ENCODE data around the gene KRT36.

KRT36 gene

GRCh38 chr17:41489531-41489930, at the start of gene KRT36:
Gene KRT36, minus strand, starts transcription at chr17:41489910. Its CDS starts 46 bp downstream, at chr17:41489864.
- no peaks in the 10 kb centered on the region for H3K36me3 Mint-ChIP-seq (ENCODE audit: low read depth)

DNA sequence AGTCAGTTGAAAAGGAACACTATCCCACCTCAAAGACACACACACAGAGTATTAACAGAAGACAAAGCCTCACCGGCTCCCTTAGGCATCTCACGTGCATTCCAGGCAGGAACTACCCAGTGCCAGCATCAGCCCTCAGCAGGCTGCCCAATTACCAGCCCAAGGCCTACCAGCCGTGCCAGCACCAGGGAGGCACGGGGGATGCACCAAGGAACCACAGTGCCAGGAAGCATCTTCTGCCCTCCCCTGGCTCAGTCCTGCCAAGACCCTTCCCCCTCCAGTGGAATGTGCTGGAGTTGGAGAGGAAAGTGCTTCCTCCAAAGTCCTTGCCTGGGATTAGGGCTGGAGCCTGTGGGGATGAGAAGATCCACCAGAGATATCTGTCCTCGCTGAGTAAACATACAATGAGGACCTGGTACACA, 49.4 kb upstream of the KRT36 start:
- DNase-seq (ENCODE audit: low spot score): no peak
- no peak overlapping the region for H3K27ac Mint-ChIP-seq
- H3K4me3 Mint-ChIP-seq: no peak overlapping the region
- H3K27me3 Mint-ChIP-seq (ENCODE audit: low read depth): peaks cover 10% of the 10 kb centered on the region
- no peaks in the 10 kb centered on the region for H3K4me1 Mint-ChIP-seq (ENCODE audit: low read depth)
- H3K9me3 Mint-ChIP-seq: no peaks in the 10 kb centered on the region
- no peaks in the 10 kb centered on the region for H3K36me3 Mint-ChIP-seq (ENCODE audit: low read depth)

More at GRCh38 chr17:41489531-41489930, at the start of gene KRT36:
- H3K4me3 Mint-ChIP-seq: no peak within 1 kb of the TSS
- H3K27me3 Mint-ChIP-seq (ENCODE audit: low read depth): no peaks in the 10 kb centered on the region
- no peak within 1 kb of the TSS for H3K27ac Mint-ChIP-seq
- H3K9me3 Mint-ChIP-seq: no peaks in the 10 kb centered on the region
- no peaks in the 10 kb centered on the region for H3K4me1 Mint-ChIP-seq (ENCODE audit: low read depth)
- no peak for DNase-seq (ENCODE audit: low spot score)

DNA sequence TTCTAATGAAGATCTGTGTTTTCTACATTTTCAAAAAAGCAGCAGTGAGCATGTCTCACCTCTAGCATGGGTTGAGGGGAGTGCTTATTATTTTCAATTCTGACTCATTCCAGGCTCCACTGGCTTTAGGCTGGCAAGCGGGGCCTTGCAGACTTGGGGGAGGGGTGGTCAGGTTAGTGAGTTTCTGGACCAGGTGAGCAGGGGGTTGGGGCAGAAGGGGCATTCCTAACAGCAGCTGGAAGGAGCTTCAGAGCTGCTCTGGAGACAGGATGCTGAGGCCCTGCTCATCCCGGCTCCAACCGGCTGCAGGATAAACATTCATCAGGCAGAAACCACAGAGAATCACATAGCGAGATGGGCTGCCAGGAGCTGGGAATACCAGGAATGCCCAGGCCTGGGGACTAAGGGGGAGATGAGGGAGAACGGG, 48.9 kb upstream of the KRT36 start:
- no peak overlapping the region for H3K4me3 Mint-ChIP-seq
- DNase-seq (ENCODE audit: low spot score): no peak
- no peaks in the 10 kb centered on the region for H3K4me1 Mint-ChIP-seq (ENCODE audit: low read depth)
- H3K27ac Mint-ChIP-seq: no peak overlapping the region
- H3K9me3 Mint-ChIP-seq: no peaks in the 10 kb centered on the region
- no peaks in the 10 kb centered on the region for H3K36me3 Mint-ChIP-seq (ENCODE audit: low read depth)
- peaks cover 11% of the 10 kb centered on the region for H3K27me3 Mint-ChIP-seq (ENCODE audit: low read depth)

- Mint-ChIP-seq H3K4me1 (ENCODE audit: low read depth) (no peaks in the 10 kb centered on the region), H3K4me3 (no peak overlapping the region), H3K9me3 (no peaks in the 10 kb centered on the region), H3K36me3 (ENCODE audit: low read depth) (no peaks in the 10 kb centered on the region), H3K27ac (no peak overlapping the region), H3K27me3 (ENCODE audit: low read depth) (peaks cover 12% of the 10 kb centered on the region)
- no peak for DNase-seq (ENCODE audit: low spot score)
Observed at GRCh38 chr17:41537990-41538389, 48.3 kb upstream of the KRT36 start.

DNA sequence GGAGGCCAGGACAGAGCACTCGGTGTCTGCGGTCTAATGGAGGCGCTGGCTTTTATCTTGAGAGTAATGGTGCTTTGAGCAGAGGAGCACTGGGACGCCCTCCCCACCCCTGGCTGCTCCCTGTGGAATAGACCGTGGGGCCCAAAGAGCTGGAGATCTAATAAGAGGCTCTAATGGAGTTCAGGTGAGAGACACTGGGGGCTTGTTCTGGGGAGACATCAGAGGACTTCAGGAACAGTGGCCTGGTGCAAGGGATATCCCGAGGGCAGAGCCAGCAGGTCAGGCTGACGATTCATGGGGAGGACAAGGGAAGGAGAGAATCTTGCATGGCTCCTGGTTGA, 47.9 kb upstream of the KRT36 start:
- DNase-seq (ENCODE audit: low spot score): no peak
- Mint-ChIP-seq H3K4me3 (no peak overlapping the region), H3K4me1 (ENCODE audit: low read depth) (no peaks in the 10 kb centered on the region), H3K27me3 (ENCODE audit: low read depth) (peaks cover 14% of the 10 kb centered on the region), H3K9me3 (no peaks in the 10 kb centered on the region), H3K27ac (no peak overlapping the region), H3K36me3 (ENCODE audit: low read depth) (no peaks in the 10 kb centered on the region)

GRCh38 chr17:41536741-41537613, 47.3 kb upstream of the KRT36 start:
- H3K36me3 Mint-ChIP-seq (ENCODE audit: low read depth): no peaks in the 10 kb centered on the region
- peaks cover 20% of the 10 kb centered on the region for H3K27me3 Mint-ChIP-seq (ENCODE audit: low read depth)
- no peak for DNase-seq (ENCODE audit: low spot score)
- no peaks in the 10 kb centered on the region for H3K9me3 Mint-ChIP-seq
- no peak overlapping the region for H3K4me3 Mint-ChIP-seq
- no peaks in the 10 kb centered on the region for H3K4me1 Mint-ChIP-seq (ENCODE audit: low read depth)
- H3K27ac Mint-ChIP-seq: no peak overlapping the region

- H3K4me1 Mint-ChIP-seq (ENCODE audit: low read depth): no peaks in the 10 kb centered on the region
- no peaks in the 10 kb centered on the region for H3K9me3 Mint-ChIP-seq
- H3K36me3 Mint-ChIP-seq (ENCODE audit: low read depth): no peaks in the 10 kb centered on the region
- no peak overlapping the region for H3K4me3 Mint-ChIP-seq
- no peak overlapping the region for H3K27ac Mint-ChIP-seq
- no peak for DNase-seq (ENCODE audit: low spot score)
- H3K27me3 Mint-ChIP-seq (ENCODE audit: low read depth): peaks cover 28% of the 10 kb centered on the region
Observed at GRCh38 chr17:41535764-41536481, 46.2 kb upstream of the KRT36 start.

- no peaks in the 10 kb centered on the region for H3K4me1 Mint-ChIP-seq (ENCODE audit: low read depth)
- H3K9me3 Mint-ChIP-seq: no peaks in the 10 kb centered on the region
- no peak overlapping the region for H3K4me3 Mint-ChIP-seq
- H3K27ac Mint-ChIP-seq: no peak overlapping the region
- H3K36me3 Mint-ChIP-seq (ENCODE audit: low read depth): no peaks in the 10 kb centered on the region
- peaks cover 32% of the 10 kb centered on the region for H3K27me3 Mint-ChIP-seq (ENCODE audit: low read depth)
- no peak for DNase-seq (ENCODE audit: low spot score)
Observed at GRCh38 chr17:41534899-41535546, 45.3 kb upstream of the KRT36 start.

GRCh38 chr17:41533613-41534012, 43.9 kb upstream of the KRT36 start:
- Mint-ChIP-seq H3K27ac (no peak overlapping the region), H3K4me3 (no peak overlapping the region), H3K36me3 (ENCODE audit: low read depth) (no peaks in the 10 kb centered on the region), H3K4me1 (ENCODE audit: low read depth) (no peaks in the 10 kb centered on the region), H3K27me3 (ENCODE audit: low read depth) (peaks cover 46% of the 10 kb centered on the region), H3K9me3 (no peaks in the 10 kb centered on the region)
- DNase-seq (ENCODE audit: low spot score): no peak

DNA sequence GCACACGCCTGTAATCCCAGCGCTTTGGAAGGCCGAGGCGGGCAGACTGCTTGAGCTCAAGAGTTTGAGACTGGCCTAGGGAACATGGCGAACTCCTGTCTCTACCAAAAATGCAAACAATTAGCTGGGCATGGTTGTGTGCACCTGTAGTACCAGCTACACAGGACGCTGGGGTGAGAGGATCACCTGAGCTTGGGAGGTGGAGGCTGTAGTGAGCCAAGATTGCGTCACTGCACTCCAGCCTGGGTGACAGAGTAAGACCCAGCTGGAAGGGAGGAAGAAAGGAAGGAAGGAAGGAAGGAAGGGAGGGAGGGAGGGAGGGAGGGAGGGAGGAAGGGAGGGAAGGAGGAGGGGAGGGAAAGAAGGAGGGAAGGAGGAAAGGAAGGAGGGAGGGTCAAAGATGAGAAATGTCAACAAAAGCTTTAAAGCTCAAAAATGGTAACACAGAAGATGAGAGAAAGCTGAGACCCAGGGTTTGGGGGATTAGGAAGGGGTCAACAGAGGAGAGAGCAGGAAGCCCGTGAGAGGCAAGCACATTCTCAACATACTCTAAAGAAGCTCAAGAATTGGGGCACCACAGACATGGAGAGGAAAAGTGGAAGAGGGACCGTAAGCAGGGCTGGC, 43.3 kb upstream of the KRT36 start:
- DNase-seq (ENCODE audit: low spot score): no peak
- no peaks in the 10 kb centered on the region for H3K9me3 Mint-ChIP-seq
- H3K27ac Mint-ChIP-seq: no peak overlapping the region
- H3K27me3 Mint-ChIP-seq (ENCODE audit: low read depth): peaks cover 52% of the 10 kb centered on the region
- H3K36me3 Mint-ChIP-seq (ENCODE audit: low read depth): no peaks in the 10 kb centered on the region
- no peaks in the 10 kb centered on the region for H3K4me1 Mint-ChIP-seq (ENCODE audit: low read depth)
- no peak overlapping the region for H3K4me3 Mint-ChIP-seq

DNA sequence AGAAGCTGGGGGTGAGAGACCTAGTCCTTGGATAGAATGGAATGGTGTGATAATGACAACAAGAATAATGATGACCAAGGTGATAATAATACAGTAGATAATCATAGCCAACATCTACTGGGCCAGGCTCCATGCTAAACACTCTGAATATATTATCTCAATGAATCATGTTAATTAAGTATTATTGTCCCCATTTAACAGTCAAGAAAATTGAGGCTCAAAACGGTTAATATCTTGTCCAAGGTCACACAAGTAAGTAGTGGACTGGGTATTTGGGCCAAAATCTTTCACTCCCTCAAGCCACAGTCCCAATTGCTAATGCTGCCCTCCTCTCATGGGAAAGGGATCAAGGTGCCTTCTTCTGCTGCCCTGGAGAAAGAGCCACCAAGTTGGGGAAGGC, 42.3 kb upstream of the KRT36 start:
- Mint-ChIP-seq H3K27ac (no peak overlapping the region), H3K4me3 (no peak overlapping the region), H3K9me3 (no peaks in the 10 kb centered on the region), H3K27me3 (ENCODE audit: low read depth) (peaks cover 56% of the 10 kb centered on the region), H3K4me1 (ENCODE audit: low read depth) (no peaks in the 10 kb centered on the region), H3K36me3 (ENCODE audit: low read depth) (no peaks in the 10 kb centered on the region)
- no peak for DNase-seq (ENCODE audit: low spot score)

DNA sequence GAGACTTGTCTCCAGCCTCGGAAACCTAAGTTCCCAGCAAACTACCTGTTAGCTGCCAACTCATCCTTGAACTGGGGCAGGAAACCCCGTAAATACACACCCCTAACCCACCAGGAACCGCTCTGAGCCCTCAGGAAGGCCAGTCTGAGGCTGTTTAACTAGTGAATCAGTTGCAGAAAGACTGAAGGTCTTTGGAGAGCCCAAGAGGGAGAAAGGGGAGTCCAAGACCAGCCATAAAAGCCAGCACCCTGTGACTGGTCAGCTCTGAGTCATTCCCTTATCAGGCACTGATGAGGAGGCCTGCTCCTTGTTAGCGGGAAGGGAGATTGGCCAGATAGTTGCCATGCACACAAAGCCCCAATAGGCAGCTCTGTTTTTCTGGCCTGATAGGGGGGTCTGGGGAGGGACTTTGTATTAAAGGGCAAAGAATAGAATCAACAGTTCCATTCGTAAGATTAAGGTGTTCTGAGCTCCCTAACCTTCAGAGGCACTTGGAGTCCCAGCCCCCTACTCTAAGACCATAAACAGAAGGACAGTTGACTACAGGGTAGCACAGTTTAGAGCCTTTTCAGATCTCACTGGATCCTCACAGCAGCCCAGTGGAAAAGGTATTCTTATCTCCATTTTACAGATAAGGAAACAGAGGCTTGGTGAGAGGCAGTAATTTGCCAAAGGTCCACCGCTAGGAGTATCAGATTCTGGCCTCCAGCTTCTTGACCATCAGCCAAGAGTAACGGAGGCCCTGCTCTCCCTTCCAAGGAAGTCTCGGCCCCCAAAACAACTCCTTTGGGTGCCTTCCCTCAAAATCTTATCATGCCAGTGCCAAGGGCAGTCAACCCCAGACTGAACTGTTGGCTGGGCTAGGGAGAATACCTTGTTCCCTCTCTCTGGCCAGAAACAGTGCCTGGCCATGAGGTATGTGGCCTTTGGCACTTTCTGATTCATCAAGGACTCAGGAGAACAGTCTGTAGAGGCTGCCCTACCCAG, 40.6 kb upstream of the KRT36 start:
- H3K4me3 Mint-ChIP-seq: no peak overlapping the region
- peaks cover 63% of the 10 kb centered on the region for H3K27me3 Mint-ChIP-seq (ENCODE audit: low read depth)
- no peaks in the 10 kb centered on the region for H3K36me3 Mint-ChIP-seq (ENCODE audit: low read depth)

GRCh38 chr17:41529491-41529915, 39.8 kb upstream of the KRT36 start:
- Mint-ChIP-seq H3K27ac (no peak overlapping the region), H3K36me3 (ENCODE audit: low read depth) (no peaks in the 10 kb centered on the region), H3K4me3 (no peak overlapping the region), H3K9me3 (no peaks in the 10 kb centered on the region), H3K27me3 (ENCODE audit: low read depth) (peaks cover 65% of the 10 kb centered on the region), H3K4me1 (ENCODE audit: low read depth) (no peaks in the 10 kb centered on the region)
- no peak for DNase-seq (ENCODE audit: low spot score)

More for the DNA sequence above, 40.6 kb upstream of the KRT36 start:
- H3K9me3 Mint-ChIP-seq: no peaks in the 10 kb centered on the region
- no peak for DNase-seq (ENCODE audit: low spot score)
- no peaks in the 10 kb centered on the region for H3K4me1 Mint-ChIP-seq (ENCODE audit: low read depth)
- no peak overlapping the region for H3K27ac Mint-ChIP-seq

Measured in T-helper 2 cell treated with Interferon-gamma antibody and Interleukin-4, amounts not matched to agents 5 μg/mL and 100 μg/mL, for 36 hours (primary cell).